Endothelial cell (in vitro differentiated cells): ENCODE measurements around the gene DHRS1. TPM values are rescaled to one million over a fixed set of nuclear protein-coding genes. Genes with fewer than 3 reads are reported as not detected.

Source experiments
- DNase-seq: peaks from one replicate; pipeline ENCODE4 v3.0.0; 2021; ENCODE audit warnings: low spot score
- H3K27ac Mint-ChIP-seq: one replicate; pipeline ENCODE4 v1.8.0; 2021; ENCODE audit warnings: mixed read lengths, inconsistent platforms; ENCODE audit not compliant: unreplicated experiment
- H3K27me3 Mint-ChIP-seq: one replicate; pipeline ENCODE4 v1.8.0; 2021; ENCODE audit warnings: mild to moderate bottlenecking, moderate library complexity, mixed read lengths, inconsistent platforms; ENCODE audit not compliant: unreplicated experiment
- H3K36me3 Mint-ChIP-seq: one replicate; pipeline ENCODE4 v1.8.0; 2021; ENCODE audit warnings: mild to moderate bottlenecking, low read depth, mixed read lengths, inconsistent platforms; ENCODE audit not compliant: unreplicated experiment
- H3K4me1 Mint-ChIP-seq: one replicate; pipeline ENCODE4 v1.8.0; 2021; ENCODE audit warnings: mild to moderate bottlenecking, mixed read lengths, inconsistent platforms; ENCODE audit not compliant: unreplicated experiment
- H3K4me3 Mint-ChIP-seq: one replicate; pipeline ENCODE4 v1.8.0; 2021; ENCODE audit warnings: mild to moderate bottlenecking, mixed read lengths, inconsistent platforms; ENCODE audit not compliant: unreplicated experiment
- H3K9me3 Mint-ChIP-seq: one replicate; pipeline ENCODE4 v1.8.0; 2021; ENCODE audit warnings: mixed read lengths, inconsistent platforms; ENCODE audit not compliant: unreplicated experiment
- total RNA-seq: library from RNA; stranded (reverse); fragmentation: NEBNext Ultra II Directional; extraction: Animal tissue kit (Norgen Biotek cat#: 25700); gene quantifications from one replicate; pipeline ENCODE4 v1.2.1, GENCODE V29; 2021; ENCODE audit not compliant: unreplicated experiment
- TF ChIP-seq, protein P1 (sequence below): fragments of 200-600 bp; sonication (generic); IDR thresholded peaks from one replicate; pipeline ENCODE4 v1.5.0; 2021; ENCODE audit warnings: antibody characterized with exemption; ENCODE audit not compliant: unreplicated experiment

The DHRS1 gene
- total RNA-seq, 1 donor from 2014 or later: 17.7 TPM

DNA sequence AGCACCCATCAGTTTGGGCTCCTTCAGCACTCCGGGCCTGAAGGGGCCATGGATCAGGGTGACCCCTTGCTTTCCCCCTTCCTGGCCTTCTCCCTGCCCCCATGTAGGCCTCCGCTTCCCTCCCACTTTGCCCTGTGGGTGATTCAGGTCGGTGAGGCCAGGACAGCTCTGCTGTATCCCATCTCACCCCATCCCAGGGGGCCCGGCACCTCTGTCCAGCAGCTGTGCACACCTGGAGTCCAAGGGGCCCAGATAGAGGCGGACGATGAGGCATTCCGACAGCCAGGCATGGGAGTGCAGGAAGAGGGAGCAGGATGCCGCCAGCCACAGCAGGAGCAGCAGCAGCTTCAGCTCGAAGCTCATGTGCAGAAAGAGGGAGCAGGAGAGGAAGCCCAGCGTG is 23.1 kb upstream of the DHRS1 start:
- Mint-ChIP-seq H3K27ac (no peak overlapping the region), H3K9me3 (no peaks in the 10 kb centered on the region), H3K36me3 (peaks cover 60% of the 10 kb centered on the region), H3K27me3 (peaks cover 19% of the 10 kb centered on the region), H3K4me1 (peaks cover 12% of the 10 kb centered on the region), H3K4me3 (no peak overlapping the region)
- no peak for DNase-seq
- TF ChIP-seq, protein P1, sequence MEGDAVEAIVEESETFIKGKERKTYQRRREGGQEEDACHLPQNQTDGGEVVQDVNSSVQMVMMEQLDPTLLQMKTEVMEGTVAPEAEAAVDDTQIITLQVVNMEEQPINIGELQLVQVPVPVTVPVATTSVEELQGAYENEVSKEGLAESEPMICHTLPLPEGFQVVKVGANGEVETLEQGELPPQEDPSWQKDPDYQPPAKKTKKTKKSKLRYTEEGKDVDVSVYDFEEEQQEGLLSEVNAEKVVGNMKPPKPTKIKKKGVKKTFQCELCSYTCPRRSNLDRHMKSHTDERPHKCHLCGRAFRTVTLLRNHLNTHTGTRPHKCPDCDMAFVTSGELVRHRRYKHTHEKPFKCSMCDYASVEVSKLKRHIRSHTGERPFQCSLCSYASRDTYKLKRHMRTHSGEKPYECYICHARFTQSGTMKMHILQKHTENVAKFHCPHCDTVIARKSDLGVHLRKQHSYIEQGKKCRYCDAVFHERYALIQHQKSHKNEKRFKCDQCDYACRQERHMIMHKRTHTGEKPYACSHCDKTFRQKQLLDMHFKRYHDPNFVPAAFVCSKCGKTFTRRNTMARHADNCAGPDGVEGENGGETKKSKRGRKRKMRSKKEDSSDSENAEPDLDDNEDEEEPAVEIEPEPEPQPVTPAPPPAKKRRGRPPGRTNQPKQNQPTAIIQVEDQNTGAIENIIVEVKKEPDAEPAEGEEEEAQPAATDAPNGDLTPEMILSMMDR: no peak

- Mint-ChIP-seq H3K36me3 (peaks cover 62% of the 10 kb centered on the region), H3K4me1 (peaks cover 6% of the 10 kb centered on the region), H3K27ac (no peak overlapping the region), H3K4me3 (no peak overlapping the region), H3K9me3 (no peaks in the 10 kb centered on the region), H3K27me3 (peaks cover 21% of the 10 kb centered on the region)
- no peak for DNase-seq
- TF ChIP-seq, protein P1: no peak
These were observed 21.8 kb upstream of the DHRS1 start for GRCh38 chr14:24321212-24321975.

- H3K9me3 Mint-ChIP-seq: no peaks in the 10 kb centered on the region
- DNase-seq: no peak
- H3K4me3 Mint-ChIP-seq: peak overlapping the region; percentile 61
- H3K36me3 Mint-ChIP-seq: peaks cover 45% of the 10 kb centered on the region
- no peak overlapping the region for H3K27ac Mint-ChIP-seq
- TF ChIP-seq, protein P1: no peak
- H3K27me3 Mint-ChIP-seq: peaks cover 26% of the 10 kb centered on the region
- H3K4me1 Mint-ChIP-seq: peaks cover 38% of the 10 kb centered on the region
These were observed 17.8 kb upstream of the DHRS1 start for GRCh38 chr14:24317141-24317928.

- H3K9me3 Mint-ChIP-seq: no peaks in the 10 kb centered on the region
- peaks cover 45% of the 10 kb centered on the region for H3K4me1 Mint-ChIP-seq
- H3K36me3 Mint-ChIP-seq: peaks cover 37% of the 10 kb centered on the region
- TF ChIP-seq, protein P1: no peak
- H3K27ac Mint-ChIP-seq: no peak overlapping the region
- H3K4me3 Mint-ChIP-seq: no peak overlapping the region
- peaks cover 30% of the 10 kb centered on the region for H3K27me3 Mint-ChIP-seq
- no peak for DNase-seq
These were observed 17.0 kb upstream of the DHRS1 start for GRCh38 chr14:24316597-24316950.
